Measurements from ENCODE around the gene NLRC3. TPM values are rescaled to one million over a fixed set of nuclear protein-coding genes. Genes with fewer than 3 reads are reported as not detected.

Gene NLRC3
- total and polyA plus RNA-seq, 2 experiments from 2014 or later = 0.11 TPM; not detected in 1

DNA sequence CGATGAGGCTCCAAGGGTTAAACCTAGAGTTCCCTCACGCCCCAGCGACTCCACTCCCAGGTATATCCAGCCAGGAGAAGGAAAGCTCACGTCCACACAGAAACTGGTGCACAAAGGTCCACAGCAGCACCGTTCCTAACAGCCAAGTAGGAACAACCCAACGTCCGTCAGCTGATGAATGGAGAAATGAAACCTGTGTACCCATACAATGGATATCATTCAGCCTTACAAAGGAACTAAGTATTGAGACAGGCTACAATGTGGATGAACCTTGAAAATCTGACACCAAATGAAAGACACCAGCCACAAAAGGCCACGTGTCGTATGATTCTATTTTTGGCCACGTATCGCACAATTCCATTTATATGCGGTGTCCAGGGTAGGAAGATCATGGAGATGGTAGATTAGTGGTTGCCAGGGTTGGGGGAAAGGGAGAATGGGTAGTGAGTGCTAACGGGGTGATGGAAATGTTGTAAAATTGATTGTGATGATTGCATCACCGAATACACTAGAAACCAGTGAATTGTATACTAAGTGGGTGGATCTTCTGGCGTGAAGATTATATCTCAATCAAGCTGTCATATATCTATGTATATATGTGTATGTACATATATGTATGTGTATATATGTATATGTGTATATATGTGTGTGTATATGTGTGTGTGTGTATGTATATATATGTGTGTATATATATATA lies 30.1 kb downstream of the NLRC3 start:
- H4K20me1 ChIP-seq (ENCODE audit: insufficient read depth) = no peaks in the 10 kb centered on the region
- no peak for DNase-seq
- no peak overlapping the region for H3K4me3 ChIP-seq
- in situ Hi-C loops (cut with MboI) = no loop called here
- no peaks in the 10 kb centered on the region for H3K4me1 ChIP-seq (ENCODE audit: insufficient read depth)
- no peaks in the 10 kb centered on the region for H3F3A ChIP-seq (ENCODE audit: insufficient read depth)
- no peaks in the 10 kb centered on the region for H3K9me3 ChIP-seq (ENCODE audit: low read depth)
- no peaks in the 10 kb centered on the region for H3K9me2 ChIP-seq (ENCODE audit: insufficient read depth)
- no peaks in the 10 kb centered on the region for H3K36me3 ChIP-seq (ENCODE audit: low read depth)
- no peaks in the 10 kb centered on the region for H3K27me3 ChIP-seq (replicated peaks; ENCODE audit: insufficient read depth)
- H3K79me2 ChIP-seq (ENCODE audit: insufficient read depth) = no peaks in the 10 kb centered on the region
- H3K9ac ChIP-seq = no peak overlapping the region
- TF ChIP-seq EZH2phosphoT487 (IDR thresholded peaks at IDR 0.05; ENCODE audit: insufficient read depth, low read depth) = no peak
- no peak for TF ChIP-seq EZH2 (IDR thresholded peaks at IDR 0.05; ENCODE audit: insufficient read depth, poor library complexity, severe bottlenecking)
- 74 to 77% methylated on average over 15 of the region's 15 CpGs for WGBS, 2 experiments (ENCODE audit: low coverage in 1 of 2, low lambda C conversion rate in 2 of 2, missing lambda C conversion rate in 2 of 2)
- no peak overlapping the region for H3K27ac ChIP-seq
- H3K4me2 ChIP-seq (ENCODE audit: unreplicated experiment) = no peak overlapping the region
- no peak overlapping the region for H2AFZ ChIP-seq

- no peak for DNase-seq
- no peaks in the 10 kb centered on the region for H3K9me3 ChIP-seq (ENCODE audit: low read depth)
- no peaks in the 10 kb centered on the region for H3K79me2 ChIP-seq (ENCODE audit: insufficient read depth)
- no peaks in the 10 kb centered on the region for H3F3A ChIP-seq (ENCODE audit: insufficient read depth)
- in situ Hi-C loops (cut with MboI) = no loop called here
- no peak overlapping the region for H3K27ac ChIP-seq
- no peaks in the 10 kb centered on the region for H3K36me3 ChIP-seq (ENCODE audit: low read depth)
- no peak overlapping the region for H3K4me2 ChIP-seq (ENCODE audit: unreplicated experiment)
- WGBS, 2 experiments (ENCODE audit: low coverage in 1 of 2, low lambda C conversion rate in 2 of 2, missing lambda C conversion rate in 2 of 2) = 81 to 84% methylated on average over 6 of the region's 6 CpGs
- H3K4me3 ChIP-seq = no peak overlapping the region
- TF ChIP-seq EZH2phosphoT487 (IDR thresholded peaks at IDR 0.05; ENCODE audit: insufficient read depth, low read depth) (no peak), EZH2 (IDR thresholded peaks at IDR 0.05; ENCODE audit: insufficient read depth, poor library complexity, severe bottlenecking) (no peak)
- H3K4me1 ChIP-seq (ENCODE audit: insufficient read depth) = no peaks in the 10 kb centered on the region
- no peaks in the 10 kb centered on the region for H3K9me2 ChIP-seq (ENCODE audit: insufficient read depth)
- no peaks in the 10 kb centered on the region for H4K20me1 ChIP-seq (ENCODE audit: insufficient read depth)
- H2AFZ ChIP-seq = no peak overlapping the region
- H3K9ac ChIP-seq = no peak overlapping the region
- H3K27me3 ChIP-seq (replicated peaks; ENCODE audit: insufficient read depth) = no peaks in the 10 kb centered on the region
Observed at GRCh38 chr16:3542601-3543373, 34.4 kb downstream of the NLRC3 start.

- H3K27ac ChIP-seq = no peak overlapping the region
- H4K20me1 ChIP-seq (ENCODE audit: insufficient read depth) = no peaks in the 10 kb centered on the region
- 0 out of 2 replicates have a peak, but pooled peaks cover 3% of the 10 kb centered on the region for H3F3A ChIP-seq (ENCODE audit: insufficient read depth)
- no peak overlapping the region for H3K9ac ChIP-seq
- H3K4me1 ChIP-seq (ENCODE audit: insufficient read depth) = peaks cover 4% of the 10 kb centered on the region; the same call in 1 of the 2 replicates
- DNase-seq = no peak
- no peaks in the 10 kb centered on the region for H3K9me2 ChIP-seq (ENCODE audit: insufficient read depth)
- H3K36me3 ChIP-seq (ENCODE audit: low read depth) = no peaks in the 10 kb centered on the region
- H3K4me2 ChIP-seq (ENCODE audit: unreplicated experiment) = no peak overlapping the region
- WGBS, 2 experiments (ENCODE audit: low coverage in 1 of 2, low lambda C conversion rate in 2 of 2, missing lambda C conversion rate in 2 of 2) = 87 to 90% methylated on average over 13 of the region's 13 CpGs
- in situ Hi-C loops (cut with MboI) = no loop called here
- no peaks in the 10 kb centered on the region for H3K27me3 ChIP-seq (replicated peaks; ENCODE audit: insufficient read depth)
- no peaks in the 10 kb centered on the region for H3K9me3 ChIP-seq (ENCODE audit: low read depth)
- H2AFZ ChIP-seq = no peak overlapping the region
- H3K79me2 ChIP-seq (ENCODE audit: insufficient read depth) = no peaks in the 10 kb centered on the region
- H3K4me3 ChIP-seq = no peak overlapping the region
- TF ChIP-seq EZH2phosphoT487 (IDR thresholded peaks at IDR 0.05; ENCODE audit: insufficient read depth, low read depth) = no peak
- no peak for TF ChIP-seq EZH2 (IDR thresholded peaks at IDR 0.05; ENCODE audit: insufficient read depth, poor library complexity, severe bottlenecking)
Observed at GRCh38 chr16:3541527-3542155, 35.6 kb downstream of the NLRC3 start.

DNA sequence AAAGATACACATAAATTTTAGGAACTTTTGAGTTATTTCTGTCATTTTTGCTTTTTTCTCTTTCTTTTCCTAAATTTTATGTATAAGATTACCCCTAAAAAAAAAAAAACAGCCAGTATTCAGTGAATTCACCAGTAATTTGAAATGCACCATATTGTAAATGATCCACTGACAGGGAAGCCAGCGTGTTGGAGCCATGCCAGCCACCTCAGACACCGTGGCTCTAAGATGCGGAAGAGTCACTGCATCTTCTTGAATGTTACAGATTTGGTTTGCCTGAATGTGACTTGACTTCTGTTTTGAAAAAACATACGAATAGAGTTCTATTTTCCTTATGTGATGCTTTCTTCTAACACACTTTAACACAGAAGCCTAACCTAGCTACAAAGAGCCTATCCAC lies 39.0 kb downstream of the NLRC3 start:
- Histone ChIP-seq H4K20me1 (ENCODE audit: insufficient read depth) (no peaks in the 10 kb centered on the region), H3K27me3 (replicated peaks; ENCODE audit: insufficient read depth) (no peaks in the 10 kb centered on the region), H3F3A (ENCODE audit: insufficient read depth) (0 out of 2 replicates have a peak, but pooled peaks cover 4% of the 10 kb centered on the region), H3K9ac (no peak overlapping the region), H2AFZ (no peak overlapping the region), H3K9me3 (ENCODE audit: low read depth) (no peaks in the 10 kb centered on the region), H3K4me2 (ENCODE audit: unreplicated experiment) (no peak overlapping the region), H3K79me2 (ENCODE audit: insufficient read depth) (no peaks in the 10 kb centered on the region), H3K27ac (no peak overlapping the region), H3K9me2 (ENCODE audit: insufficient read depth) (no peaks in the 10 kb centered on the region), H3K4me3 (no peak overlapping the region), H3K36me3 (ENCODE audit: low read depth) (no peaks in the 10 kb centered on the region), H3K4me1 (ENCODE audit: insufficient read depth) (peaks cover 7% of the 10 kb centered on the region; the same call in 1 of the 2 replicates)
- DNase-seq = no peak
- TF ChIP-seq EZH2 (IDR thresholded peaks at IDR 0.05; ENCODE audit: insufficient read depth, poor library complexity, severe bottlenecking) (no peak), EZH2phosphoT487 (IDR thresholded peaks at IDR 0.05; ENCODE audit: insufficient read depth, low read depth) (no peak)
- WGBS, 2 experiments (ENCODE audit: low coverage in 1 of 2, low lambda C conversion rate in 2 of 2, missing lambda C conversion rate in 2 of 2) = 95 to 96% methylated on average over 4 of the region's 4 CpGs
- in situ Hi-C loops (cut with MboI) = no loop called here
